K562 (cell line): ENCODE data around the gene GNGT1. TPM values are rescaled to one million over a fixed set of nuclear protein-coding genes. Genes with fewer than 3 reads are reported as not detected.

Experiments
- FOXM1 ChIP-seq, 2 experiments: fragments of 450-650 bp in 1 of 2; sonication (generic) in 1 of 2; formaldehyde crosslinking in 1 of 2; IDR thresholded peaks; 2 replicates each; pipeline versions ENCODE4 v1.6.1 to v1.9.0; 2017 to 2022; ENCODE audit warnings: low read depth in 2 of 2, mild to moderate bottlenecking in 2 of 2, missing genetic modification reagents in 1 of 2, moderate library complexity in 1 of 2
- ZNF318 ChIP-seq, 2 experiments: fragments of 450-650 bp; IDR thresholded peaks; 2 replicates each; pipeline ENCODE4 v1.6.1; 2016; ENCODE audit warnings: mild to moderate bottlenecking in 2 of 2, borderline replicate concordance in 1 of 2, low read depth in 1 of 2, moderate library complexity in 1 of 2
- polyA plus RNA-seq, 8 experiments: library from polyadenylated mRNA; depleted of rRNA in 4 of 8; stranded (reverse) in 5 of 8; unstranded in 3 of 8; fragments of >200 nt; fragmentation: Nextera tagmentation in 2 of 8; fragmentation: Illumina TruSeq in 1 of 8; extraction: Ambion mirVana in 2 of 8; extraction: Trizol in 1 of 8; gene quantifications; 2 replicates each; pipeline versions ENCODE4 v1.2.1 to v1.2.3, GENCODE V29; 2011 to 2014; ENCODE audit warnings: inconsistent platforms in 1 of 8, missing spikeins in 1 of 8
- total RNA-seq, 7 experiments: library from RNA; depleted of rRNA in 6 of 7; stranded (reverse); fragments of >200 nt in 6 of 7; fragmentation: Illumina TruSeq in 2 of 7; extraction: Trizol in 2 of 7; gene quantifications; 2 replicates each; pipeline versions ENCODE4 v1.2.1 to v1.2.3, GENCODE V29; 2011 to 2021; ENCODE audit warnings: low replicate concordance in 1 of 7

The GNGT1 gene
- total and polyA plus RNA-seq, 9 of the 15 experiments (the other 6 are each of a cell fraction or from before 2014, with no cell fraction given) = 0.04 to 0.83 (median 0.51) TPM; not detected in 2

DNA sequence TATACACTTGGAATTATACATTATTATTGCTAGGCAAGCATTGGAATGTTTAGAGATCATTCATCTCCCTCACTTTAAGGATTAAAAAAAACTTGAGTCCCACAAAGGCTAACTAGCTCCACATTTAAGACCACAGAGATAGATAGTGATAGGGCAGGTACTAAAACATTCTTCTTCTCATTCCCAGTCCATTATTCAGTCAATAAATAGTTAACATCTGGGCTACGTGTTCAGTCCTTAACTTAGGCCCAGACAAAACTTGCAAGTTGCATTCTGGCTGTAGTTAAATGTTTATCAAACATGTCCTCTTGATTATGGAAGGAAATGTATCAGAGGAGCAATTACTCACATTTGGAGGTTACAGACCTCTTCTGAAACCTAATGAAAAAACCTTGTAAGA is 17.6 kb downstream of the GNGT1 start (continued):
- no peak for TF ChIP-seq ZNF318 (IDR thresholded peaks at IDR 0.05; ENCODE audit: borderline replicate concordance in 1 of 2, low read depth in 1 of 2)
- TF ChIP-seq FOXM1 (IDR thresholded peaks at IDR 0.05; ENCODE audit: low read depth) = no peak
- no peak for TF ChIP-seq FOXM1 (CRISPR knock-in tag; IDR thresholded peaks at IDR 0.05; ENCODE audit: low read depth)
- TF ChIP-seq, all 486 proteins: peak for 0
